ENCODE data around the gene LPIN2. TPM values are rescaled to one million over a fixed set of nuclear protein-coding genes. Genes with fewer than 3 reads are reported as not detected.

LPIN2 gene
- total and polyA plus RNA-seq, 2 experiments from 2014 or later: 9.0 to 10.8 TPM

DNA sequence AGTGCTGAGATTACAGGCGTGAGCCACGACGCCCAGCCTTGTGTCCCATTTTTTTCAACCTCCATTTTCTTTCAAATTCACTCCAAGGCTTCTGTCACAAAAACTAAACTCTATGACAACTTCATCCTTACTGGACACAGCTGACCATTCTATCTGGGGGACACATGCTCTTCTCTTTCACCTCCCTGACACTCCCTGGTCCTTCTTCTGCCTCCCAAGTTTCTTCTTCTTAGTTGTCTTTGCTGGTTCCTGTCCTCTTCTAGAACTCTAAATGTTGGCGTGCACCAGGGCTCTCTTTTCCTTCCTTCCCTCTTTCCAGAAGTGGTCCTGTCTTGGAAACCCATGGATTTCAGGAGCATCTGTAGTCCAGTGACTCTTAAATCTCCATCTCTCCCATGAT is 40.1 kb upstream of the LPIN2 start:
- 0 out of 2 replicates have a peak, but pooled peaks cover 5% of the 10 kb centered on the region for H3K4me1 ChIP-seq (ENCODE audit: insufficient read depth)
- H3K27ac ChIP-seq (ENCODE audit: low read depth): no peak overlapping the region
- DNase-seq (ENCODE audit: low spot score) (no peak), ATAC-seq (no peak)
- H3K27me3 Mint-ChIP-seq (ENCODE audit: insufficient read depth, low read depth, poor library complexity): peaks cover 1% of the 10 kb centered on the region
- H3K4me1 Mint-ChIP-seq: peaks cover 10% of the 10 kb centered on the region
- no peaks in the 10 kb centered on the region for H4K20me1 ChIP-seq (replicated peaks; ENCODE audit: insufficient read depth)
- no peak overlapping the region for H3K4me3 Mint-ChIP-seq
- no peaks in the 10 kb centered on the region for H3F3A ChIP-seq (replicated peaks; ENCODE audit: low read depth)
- H3K36me3 Mint-ChIP-seq (ENCODE audit: low read depth): peaks cover 6% of the 10 kb centered on the region; the same call in 2 of the 3 replicates
- no peak overlapping the region for H3K27ac Mint-ChIP-seq
- H3K4me3 ChIP-seq: no peak overlapping the region
- no peak for TF ChIP-seq EZH2 (IDR thresholded peaks at IDR 0.05; ENCODE audit: low read depth, unreplicated experiment)
- no peak for TF ChIP-seq ZNF331 (CRISPR knock-in tag; IDR thresholded peaks at IDR 0.05; ENCODE audit: low read depth)
- TF ChIP-seq, protein P1, sequence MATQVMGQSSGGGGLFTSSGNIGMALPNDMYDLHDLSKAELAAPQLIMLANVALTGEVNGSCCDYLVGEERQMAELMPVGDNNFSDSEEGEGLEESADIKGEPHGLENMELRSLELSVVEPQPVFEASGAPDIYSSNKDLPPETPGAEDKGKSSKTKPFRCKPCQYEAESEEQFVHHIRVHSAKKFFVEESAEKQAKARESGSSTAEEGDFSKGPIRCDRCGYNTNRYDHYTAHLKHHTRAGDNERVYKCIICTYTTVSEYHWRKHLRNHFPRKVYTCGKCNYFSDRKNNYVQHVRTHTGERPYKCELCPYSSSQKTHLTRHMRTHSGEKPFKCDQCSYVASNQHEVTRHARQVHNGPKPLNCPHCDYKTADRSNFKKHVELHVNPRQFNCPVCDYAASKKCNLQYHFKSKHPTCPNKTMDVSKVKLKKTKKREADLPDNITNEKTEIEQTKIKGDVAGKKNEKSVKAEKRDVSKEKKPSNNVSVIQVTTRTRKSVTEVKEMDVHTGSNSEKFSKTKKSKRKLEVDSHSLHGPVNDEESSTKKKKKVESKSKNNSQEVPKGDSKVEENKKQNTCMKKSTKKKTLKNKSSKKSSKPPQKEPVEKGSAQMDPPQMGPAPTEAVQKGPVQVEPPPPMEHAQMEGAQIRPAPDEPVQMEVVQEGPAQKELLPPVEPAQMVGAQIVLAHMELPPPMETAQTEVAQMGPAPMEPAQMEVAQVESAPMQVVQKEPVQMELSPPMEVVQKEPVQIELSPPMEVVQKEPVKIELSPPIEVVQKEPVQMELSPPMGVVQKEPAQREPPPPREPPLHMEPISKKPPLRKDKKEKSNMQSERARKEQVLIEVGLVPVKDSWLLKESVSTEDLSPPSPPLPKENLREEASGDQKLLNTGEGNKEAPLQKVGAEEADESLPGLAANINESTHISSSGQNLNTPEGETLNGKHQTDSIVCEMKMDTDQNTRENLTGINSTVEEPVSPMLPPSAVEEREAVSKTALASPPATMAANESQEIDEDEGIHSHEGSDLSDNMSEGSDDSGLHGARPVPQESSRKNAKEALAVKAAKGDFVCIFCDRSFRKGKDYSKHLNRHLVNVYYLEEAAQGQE (IDR thresholded peaks at IDR 0.05; ENCODE audit: unreplicated experiment): no peak
- TF ChIP-seq NANOG (IDR thresholded peaks at IDR 0.05; ENCODE audit: borderline replicate concordance): no peak
- TF ChIP-seq CREB1 (CRISPR knock-in tag; IDR thresholded peaks at IDR 0.05; ENCODE audit: low read depth): no peak
- TF ChIP-seq, protein P2, sequence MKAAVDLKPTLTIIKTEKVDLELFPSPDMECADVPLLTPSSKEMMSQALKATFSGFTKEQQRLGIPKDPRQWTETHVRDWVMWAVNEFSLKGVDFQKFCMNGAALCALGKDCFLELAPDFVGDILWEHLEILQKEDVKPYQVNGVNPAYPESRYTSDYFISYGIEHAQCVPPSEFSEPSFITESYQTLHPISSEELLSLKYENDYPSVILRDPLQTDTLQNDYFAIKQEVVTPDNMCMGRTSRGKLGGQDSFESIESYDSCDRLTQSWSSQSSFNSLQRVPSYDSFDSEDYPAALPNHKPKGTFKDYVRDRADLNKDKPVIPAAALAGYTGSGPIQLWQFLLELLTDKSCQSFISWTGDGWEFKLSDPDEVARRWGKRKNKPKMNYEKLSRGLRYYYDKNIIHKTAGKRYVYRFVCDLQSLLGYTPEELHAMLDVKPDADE (IDR thresholded peaks at IDR 0.05): no peak
- TF ChIP-seq EZH2phosphoT487 (IDR thresholded peaks at IDR 0.05; ENCODE audit: unreplicated experiment): no peak
- no peak for TF ChIP-seq POLR2AphosphoS5 (IDR thresholded peaks at IDR 0.05; ENCODE audit: low read depth)
- TF ChIP-seq, protein P3, sequence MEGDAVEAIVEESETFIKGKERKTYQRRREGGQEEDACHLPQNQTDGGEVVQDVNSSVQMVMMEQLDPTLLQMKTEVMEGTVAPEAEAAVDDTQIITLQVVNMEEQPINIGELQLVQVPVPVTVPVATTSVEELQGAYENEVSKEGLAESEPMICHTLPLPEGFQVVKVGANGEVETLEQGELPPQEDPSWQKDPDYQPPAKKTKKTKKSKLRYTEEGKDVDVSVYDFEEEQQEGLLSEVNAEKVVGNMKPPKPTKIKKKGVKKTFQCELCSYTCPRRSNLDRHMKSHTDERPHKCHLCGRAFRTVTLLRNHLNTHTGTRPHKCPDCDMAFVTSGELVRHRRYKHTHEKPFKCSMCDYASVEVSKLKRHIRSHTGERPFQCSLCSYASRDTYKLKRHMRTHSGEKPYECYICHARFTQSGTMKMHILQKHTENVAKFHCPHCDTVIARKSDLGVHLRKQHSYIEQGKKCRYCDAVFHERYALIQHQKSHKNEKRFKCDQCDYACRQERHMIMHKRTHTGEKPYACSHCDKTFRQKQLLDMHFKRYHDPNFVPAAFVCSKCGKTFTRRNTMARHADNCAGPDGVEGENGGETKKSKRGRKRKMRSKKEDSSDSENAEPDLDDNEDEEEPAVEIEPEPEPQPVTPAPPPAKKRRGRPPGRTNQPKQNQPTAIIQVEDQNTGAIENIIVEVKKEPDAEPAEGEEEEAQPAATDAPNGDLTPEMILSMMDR (conservative IDR thresholded peaks at IDR 0.05; ENCODE audit: low read depth in 2 of 2): no peak
- no peak for TF ChIP-seq JUNB (IDR thresholded peaks at IDR 0.05; ENCODE audit: unreplicated experiment)
- TF ChIP-seq, protein P4, sequence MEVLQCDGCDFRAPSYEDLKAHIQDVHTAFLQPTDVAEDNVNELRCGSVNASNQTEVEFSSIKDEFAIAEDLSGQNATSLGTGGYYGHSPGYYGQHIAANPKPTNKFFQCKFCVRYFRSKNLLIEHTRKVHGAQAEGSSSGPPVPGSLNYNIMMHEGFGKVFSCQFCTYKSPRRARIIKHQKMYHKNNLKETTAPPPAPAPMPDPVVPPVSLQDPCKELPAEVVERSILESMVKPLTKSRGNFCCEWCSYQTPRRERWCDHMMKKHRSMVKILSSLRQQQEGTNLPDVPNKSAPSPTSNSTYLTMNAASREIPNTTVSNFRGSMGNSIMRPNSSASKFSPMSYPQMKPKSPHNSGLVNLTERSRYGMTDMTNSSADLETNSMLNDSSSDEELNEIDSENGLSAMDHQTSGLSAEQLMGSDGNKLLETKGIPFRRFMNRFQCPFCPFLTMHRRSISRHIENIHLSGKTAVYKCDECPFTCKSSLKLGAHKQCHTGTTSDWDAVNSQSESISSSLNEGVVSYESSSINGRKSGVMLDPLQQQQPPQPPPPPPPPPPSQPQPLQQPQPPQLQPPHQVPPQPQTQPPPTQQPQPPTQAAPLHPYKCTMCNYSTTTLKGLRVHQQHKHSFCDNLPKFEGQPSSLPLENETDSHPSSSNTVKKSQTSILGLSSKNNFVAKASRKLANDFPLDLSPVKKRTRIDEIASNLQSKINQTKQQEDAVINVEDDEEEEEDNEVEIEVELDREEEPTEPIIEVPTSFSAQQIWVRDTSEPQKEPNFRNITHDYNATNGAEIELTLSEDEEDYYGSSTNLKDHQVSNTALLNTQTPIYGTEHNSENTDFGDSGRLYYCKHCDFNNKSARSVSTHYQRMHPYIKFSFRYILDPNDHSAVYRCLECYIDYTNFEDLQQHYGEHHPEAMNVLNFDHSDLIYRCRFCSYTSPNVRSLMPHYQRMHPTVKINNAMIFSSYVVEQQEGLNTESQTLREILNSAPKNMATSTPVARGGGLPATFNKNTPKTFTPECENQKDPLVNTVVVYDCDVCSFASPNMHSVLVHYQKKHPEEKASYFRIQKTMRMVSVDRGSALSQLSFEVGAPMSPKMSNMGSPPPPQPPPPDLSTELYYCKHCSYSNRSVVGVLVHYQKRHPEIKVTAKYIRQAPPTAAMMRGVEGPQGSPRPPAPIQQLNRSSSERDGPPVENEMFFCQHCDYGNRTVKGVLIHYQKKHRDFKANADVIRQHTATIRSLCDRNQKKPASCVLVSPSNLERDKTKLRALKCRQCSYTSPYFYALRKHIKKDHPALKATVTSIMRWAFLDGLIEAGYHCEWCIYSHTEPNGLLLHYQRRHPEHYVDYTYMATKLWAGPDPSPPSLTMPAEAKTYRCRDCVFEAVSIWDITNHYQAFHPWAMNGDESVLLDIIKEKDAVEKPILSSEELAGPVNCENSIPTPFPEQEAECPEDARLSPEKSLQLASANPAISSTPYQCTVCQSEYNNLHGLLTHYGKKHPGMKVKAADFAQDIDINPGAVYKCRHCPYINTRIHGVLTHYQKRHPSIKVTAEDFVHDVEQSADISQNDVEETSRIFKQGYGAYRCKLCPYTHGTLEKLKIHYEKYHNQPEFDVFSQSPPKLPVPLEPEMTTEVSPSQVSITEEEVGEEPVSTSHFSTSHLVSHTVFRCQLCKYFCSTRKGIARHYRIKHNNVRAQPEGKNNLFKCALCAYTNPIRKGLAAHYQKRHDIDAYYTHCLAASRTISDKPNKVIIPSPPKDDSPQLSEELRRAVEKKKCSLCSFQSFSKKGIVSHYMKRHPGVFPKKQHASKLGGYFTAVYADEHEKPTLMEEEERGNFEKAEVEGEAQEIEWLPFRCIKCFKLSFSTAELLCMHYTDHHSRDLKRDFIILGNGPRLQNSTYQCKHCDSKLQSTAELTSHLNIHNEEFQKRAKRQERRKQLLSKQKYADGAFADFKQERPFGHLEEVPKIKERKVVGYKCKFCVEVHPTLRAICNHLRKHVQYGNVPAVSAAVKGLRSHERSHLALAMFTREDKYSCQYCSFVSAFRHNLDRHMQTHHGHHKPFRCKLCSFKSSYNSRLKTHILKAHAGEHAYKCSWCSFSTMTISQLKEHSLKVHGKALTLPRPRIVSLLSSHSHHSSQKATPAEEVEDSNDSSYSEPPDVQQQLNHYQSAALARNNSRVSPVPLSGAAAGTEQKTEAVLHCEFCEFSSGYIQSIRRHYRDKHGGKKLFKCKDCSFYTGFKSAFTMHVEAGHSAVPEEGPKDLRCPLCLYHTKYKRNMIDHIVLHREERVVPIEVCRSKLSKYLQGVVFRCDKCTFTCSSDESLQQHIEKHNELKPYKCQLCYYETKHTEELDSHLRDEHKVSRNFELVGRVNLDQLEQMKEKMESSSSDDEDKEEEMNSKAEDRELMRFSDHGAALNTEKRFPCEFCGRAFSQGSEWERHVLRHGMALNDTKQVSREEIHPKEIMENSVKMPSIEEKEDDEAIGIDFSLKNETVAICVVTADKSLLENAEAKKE (CRISPR knock-in tag; IDR thresholded peaks at IDR 0.05): no peak
- no peak for TF ChIP-seq STAT1 (IDR thresholded peaks at IDR 0.05; ENCODE audit: unreplicated experiment)
- TF ChIP-seq ZNF114 (CRISPR knock-in tag; IDR thresholded peaks at IDR 0.05): no peak
- no peaks in the 10 kb centered on the region for H3K27me3 ChIP-seq (ENCODE audit: insufficient read depth)
- H2AFZ ChIP-seq: no peak overlapping the region
- peaks cover 6% of the 10 kb centered on the region; the same call in 2 of the 3 replicates for H3K9me3 Mint-ChIP-seq
- no peaks in the 10 kb centered on the region for H3K9me2 ChIP-seq (ENCODE audit: insufficient read depth)
- H3K4me2 ChIP-seq: no peak overlapping the region
- no peaks in the 10 kb centered on the region for H3K79me2 ChIP-seq (replicated peaks; ENCODE audit: insufficient read depth)
- no peaks in the 10 kb centered on the region for H3K36me3 ChIP-seq (ENCODE audit: insufficient read depth)
